Measurements from ENCODE around the gene CLSTN2.

CLSTN2 gene

DNA sequence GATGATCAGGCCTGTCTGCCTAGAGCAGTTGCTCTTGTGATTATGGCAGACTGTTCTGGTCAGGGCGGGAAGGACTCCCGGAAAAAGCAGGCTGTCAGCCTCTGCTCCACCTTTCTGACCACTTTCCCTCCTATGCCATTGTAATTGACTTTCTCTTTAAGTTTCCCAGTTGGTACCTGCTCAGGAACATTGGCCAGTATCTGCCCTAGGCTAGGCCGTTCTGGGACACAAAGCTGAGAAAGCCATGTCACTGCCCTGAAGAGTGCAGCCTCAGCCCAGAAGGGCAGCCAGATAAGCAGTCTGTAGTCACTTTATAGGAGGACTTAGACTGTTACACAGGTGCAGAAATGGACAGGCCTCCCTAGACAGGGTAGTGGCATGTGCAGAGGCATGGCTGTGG is 80.8 kb downstream of the CLSTN2 start:
- no peak for DNase-seq (ENCODE audit: low read depth, low spot score)
- in situ Hi-C loops (cut with HindIII; ENCODE audit: low sequenced_read_pairs), result no loop called here
- H3K4me3 ChIP-seq (ENCODE audit: low read depth, low read length), result no peak overlapping the region
- TF ChIP-seq, protein P1, sequence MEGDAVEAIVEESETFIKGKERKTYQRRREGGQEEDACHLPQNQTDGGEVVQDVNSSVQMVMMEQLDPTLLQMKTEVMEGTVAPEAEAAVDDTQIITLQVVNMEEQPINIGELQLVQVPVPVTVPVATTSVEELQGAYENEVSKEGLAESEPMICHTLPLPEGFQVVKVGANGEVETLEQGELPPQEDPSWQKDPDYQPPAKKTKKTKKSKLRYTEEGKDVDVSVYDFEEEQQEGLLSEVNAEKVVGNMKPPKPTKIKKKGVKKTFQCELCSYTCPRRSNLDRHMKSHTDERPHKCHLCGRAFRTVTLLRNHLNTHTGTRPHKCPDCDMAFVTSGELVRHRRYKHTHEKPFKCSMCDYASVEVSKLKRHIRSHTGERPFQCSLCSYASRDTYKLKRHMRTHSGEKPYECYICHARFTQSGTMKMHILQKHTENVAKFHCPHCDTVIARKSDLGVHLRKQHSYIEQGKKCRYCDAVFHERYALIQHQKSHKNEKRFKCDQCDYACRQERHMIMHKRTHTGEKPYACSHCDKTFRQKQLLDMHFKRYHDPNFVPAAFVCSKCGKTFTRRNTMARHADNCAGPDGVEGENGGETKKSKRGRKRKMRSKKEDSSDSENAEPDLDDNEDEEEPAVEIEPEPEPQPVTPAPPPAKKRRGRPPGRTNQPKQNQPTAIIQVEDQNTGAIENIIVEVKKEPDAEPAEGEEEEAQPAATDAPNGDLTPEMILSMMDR (IDR thresholded peaks at IDR 0.05; ENCODE audit: low read depth, low read length), result no peak

DNA sequence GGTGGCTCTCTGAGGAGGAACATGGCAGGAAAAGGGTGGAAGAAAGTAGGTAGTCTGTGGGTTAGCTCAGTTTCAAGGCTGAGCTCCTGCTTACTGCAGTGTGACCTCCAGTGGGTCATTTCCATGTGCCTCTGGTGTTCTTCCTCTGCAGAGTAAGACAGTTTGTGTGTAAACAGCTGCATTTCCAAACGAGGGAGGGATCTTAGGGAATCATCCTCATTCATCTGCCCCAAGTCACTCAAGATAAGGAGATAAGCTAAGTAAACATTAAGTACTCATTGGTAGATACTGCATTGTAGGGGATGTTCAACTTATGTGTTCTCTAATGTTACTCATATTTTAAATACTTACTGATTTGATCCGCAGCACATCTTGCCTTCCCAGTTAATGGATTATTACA is 83.6 kb downstream of the CLSTN2 start:
- H3K4me3 ChIP-seq (ENCODE audit: low read depth, low read length), result no peak overlapping the region
- TF ChIP-seq, protein P1 (IDR thresholded peaks at IDR 0.05; ENCODE audit: low read depth, low read length), result no peak
- no peak for DNase-seq (ENCODE audit: low read depth, low spot score)
- in situ Hi-C loops (cut with HindIII; ENCODE audit: low sequenced_read_pairs), result no loop called here

DNA sequence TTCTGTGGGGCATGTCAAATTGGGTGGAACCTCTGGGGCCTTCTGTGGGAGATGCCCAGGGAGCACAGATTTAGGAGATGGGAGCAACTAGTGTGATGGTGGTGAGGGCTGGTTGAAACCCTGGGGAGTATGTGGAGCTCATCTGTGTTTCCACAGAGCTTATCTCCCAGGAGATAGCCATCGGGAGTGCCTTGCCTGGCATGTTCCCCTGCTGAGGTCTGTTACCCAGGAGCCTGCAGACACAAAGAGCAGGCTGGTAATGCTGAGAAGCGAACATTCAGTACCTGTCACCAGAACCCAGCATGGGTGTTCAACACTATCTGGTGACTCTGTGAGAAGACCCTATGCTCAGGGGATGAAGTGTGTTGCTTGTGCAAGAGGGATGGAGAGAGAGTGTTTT is 85.0 kb downstream of the CLSTN2 start:
- in situ Hi-C loops (cut with HindIII; ENCODE audit: low sequenced_read_pairs), result no loop called here
- TF ChIP-seq, protein P1 (IDR thresholded peaks at IDR 0.05; ENCODE audit: low read depth, low read length), result no peak
- H3K4me3 ChIP-seq (ENCODE audit: low read depth, low read length), result no peak overlapping the region
- DNase-seq (ENCODE audit: low read depth, low spot score), result no peak

DNA sequence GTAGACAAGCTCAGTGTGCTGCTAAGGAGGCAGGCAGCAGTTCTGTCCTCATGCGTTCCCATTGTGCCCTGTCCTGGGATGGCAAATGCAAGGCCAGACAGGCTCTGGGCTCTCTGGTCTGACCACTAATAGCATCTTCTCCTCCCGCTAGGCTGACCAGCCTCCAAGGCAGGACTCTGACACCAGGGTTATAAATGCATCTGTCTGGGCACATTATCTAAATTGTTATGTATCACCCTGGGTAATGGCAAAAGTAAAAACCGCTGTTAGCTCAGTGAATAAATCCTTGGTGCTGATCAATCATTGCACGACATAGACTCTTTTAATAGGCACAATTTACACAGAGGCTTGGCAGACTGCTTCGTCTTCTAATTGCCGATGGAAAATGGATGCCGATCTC is 85.6 kb downstream of the CLSTN2 start:
- TF ChIP-seq, protein P1 (IDR thresholded peaks at IDR 0.05; ENCODE audit: low read depth, low read length), result no peak
- in situ Hi-C loops (cut with HindIII; ENCODE audit: low sequenced_read_pairs), result no loop called here

DNA sequence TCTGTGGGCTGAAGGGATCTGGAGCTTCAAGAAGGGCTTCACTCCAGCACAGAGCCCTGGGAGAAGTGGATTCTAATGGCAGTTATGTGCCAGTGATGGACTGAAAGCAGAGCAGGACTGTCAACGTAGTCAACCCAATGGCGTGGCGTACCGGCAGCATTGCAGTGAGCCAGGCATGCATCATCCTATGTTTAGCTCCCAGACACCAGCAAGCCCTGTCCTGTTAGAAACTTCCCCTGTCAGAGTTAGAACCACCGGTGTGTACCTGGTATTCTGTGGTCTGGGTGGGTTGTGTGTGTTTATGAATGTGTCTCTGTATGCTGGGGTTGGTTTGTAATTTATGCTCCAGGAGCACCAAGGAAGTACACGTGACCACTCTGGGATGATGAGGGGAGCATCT is 86.3 kb downstream of the CLSTN2 start:
- TF ChIP-seq, protein P1 (IDR thresholded peaks at IDR 0.05; ENCODE audit: low read depth, low read length), result no peak
- H3K4me3 ChIP-seq (ENCODE audit: low read depth, low read length), result no peak overlapping the region
- in situ Hi-C loops (cut with HindIII; ENCODE audit: low sequenced_read_pairs), result no loop called here
- no peak for DNase-seq (ENCODE audit: low read depth, low spot score)

More for the DNA sequence above, 85.6 kb downstream of the CLSTN2 start:
- no peak for DNase-seq (ENCODE audit: low read depth, low spot score)
- H3K4me3 ChIP-seq (ENCODE audit: low read depth, low read length), result no peak overlapping the region

DNA sequence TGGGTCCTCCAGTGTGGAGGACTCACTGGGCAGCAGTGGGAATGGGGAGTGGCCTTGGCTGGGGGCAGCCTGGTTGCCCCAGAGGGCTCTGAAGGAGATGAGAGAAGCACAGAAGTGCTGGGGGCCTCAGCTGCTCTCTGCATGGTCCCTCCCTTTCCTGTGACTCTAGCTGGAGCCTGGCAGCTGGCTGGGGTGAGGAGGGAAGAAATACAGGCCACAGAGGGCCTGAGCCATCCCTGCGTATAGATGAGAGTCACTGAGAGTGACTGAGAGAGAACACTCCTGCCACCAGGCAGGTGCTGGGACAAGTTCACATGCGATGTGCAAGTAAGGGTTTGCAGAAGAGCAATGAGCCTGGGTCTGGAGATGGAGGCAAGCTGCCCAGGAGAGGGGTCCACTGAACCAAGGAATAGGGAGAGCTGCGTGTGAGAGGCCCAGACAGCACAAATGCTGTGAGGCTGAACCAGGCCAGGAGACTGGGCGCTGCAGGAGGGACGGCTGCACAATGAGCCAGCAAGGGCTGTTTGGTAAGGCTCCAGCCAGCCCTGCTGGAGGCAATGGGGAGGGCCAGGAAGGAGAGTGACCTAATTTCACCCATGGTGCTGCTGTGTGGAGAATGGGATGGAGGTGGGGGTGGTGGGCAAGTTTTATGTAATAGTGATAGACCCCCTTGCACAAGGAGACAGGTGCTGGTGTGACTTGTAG is 87.2 kb downstream of the CLSTN2 start:
- peak; percentile 4 for DNase-seq (ENCODE audit: low read depth, low spot score)
- no peak overlapping the region for H3K4me3 ChIP-seq (ENCODE audit: low read depth, low read length)
- TF ChIP-seq, protein P1 (IDR thresholded peaks at IDR 0.05; ENCODE audit: low read depth, low read length), result no peak
- in situ Hi-C loops (cut with HindIII; ENCODE audit: low sequenced_read_pairs), result no loop called here

Measured in astrocyte of the spinal cord (primary cell).